Muscle layer of colon (tissue), 2 donors: ENCODE measurements around the gene SOX12.
A peak's percentile ranks its signal among the peaks of the same experiment; 100 is the strongest.
"Not testable (repeated sequence)": the region's sequence is repeated elsewhere in the genome, so short reads cannot be mapped to it uniquely, and the experiment has no call there.

ENCODE experiments used
- H3K27ac ChIP-seq: one replicate; pipeline ENCODE4 v1.7.0; 2013; ENCODE audit warnings: low read depth, mild to moderate bottlenecking, low read length, moderate library complexity
- H3K27me3 ChIP-seq, 2 donors: one replicate each; pipeline ENCODE4 v1.7.0; 2013; ENCODE audit warnings: low read length in 2 of 2, mild to moderate bottlenecking in 2 of 2; ENCODE audit not compliant: insufficient read depth in 2 of 2, control insufficient read depth in 1 of 2
- H3K36me3 ChIP-seq: one replicate; pipeline ENCODE4 v1.7.0; 2013; ENCODE audit warnings: mild to moderate bottlenecking, low read length; ENCODE audit not compliant: insufficient read depth
- H3K4me1 ChIP-seq: one replicate; pipeline ENCODE4 v1.7.0; 2013; ENCODE audit warnings: mild to moderate bottlenecking, low read length; ENCODE audit not compliant: insufficient read depth
- H3K4me3 ChIP-seq, 2 donors: one replicate each; pipeline ENCODE4 v1.7.0; 2013; ENCODE audit warnings: low read length in 2 of 2, low read depth in 1 of 2, mild to moderate bottlenecking in 1 of 2, moderate library complexity in 1 of 2
- H3K9ac ChIP-seq: one replicate; pipeline ENCODE4 v1.7.0; 2013; ENCODE audit warnings: low read length
- H3K9me3 ChIP-seq: one replicate; pipeline ENCODE4 v1.7.0; 2013; ENCODE audit warnings: mild to moderate bottlenecking, low read length
- donor health status: abdominal sarcoma.
- donor health status: Adenocarcinoma of cecum.

SOX12 gene

GRCh38 chr20:336040-336439 lies 10.7 kb downstream of the SOX12 start:
- H3K4me3 ChIP-seq, H3K27me3 ChIP-seq, H3K9ac ChIP-seq, H3K27ac ChIP-seq, H3K9me3 ChIP-seq, H3K36me3 ChIP-seq, H3K4me1 ChIP-seq: not testable (repeated sequence)

- Histone ChIP-seq H3K27me3 (no peaks in the 10 kb centered on the region), H3K4me1 (peaks cover 15% of the 10 kb centered on the region), H3K27ac (no peak overlapping the region), H3K36me3 (peaks cover 12% of the 10 kb centered on the region), H3K9ac (no peak overlapping the region), H3K4me3 (no peak overlapping the region), H3K9me3 (no peaks in the 10 kb centered on the region)
Measured at GRCh38 chr20:341682-342081, 16.3 kb downstream of the SOX12 start.

GRCh38 chr20:343107-343506 lies 17.8 kb downstream of the SOX12 start:
- H3K4me1 ChIP-seq = peaks cover 15% of the 10 kb centered on the region
- peaks cover 12% of the 10 kb centered on the region for H3K36me3 ChIP-seq

GRCh38 chr20:346033-346639 lies 20.8 kb downstream of the SOX12 start:
- H3K4me1 ChIP-seq = peaks cover 23% of the 10 kb centered on the region
- H3K36me3 ChIP-seq = peaks cover 12% of the 10 kb centered on the region
- H3K9me3 ChIP-seq = no peaks in the 10 kb centered on the region
- no peaks in the 10 kb centered on the region for H3K27me3 ChIP-seq
- H3K4me3 ChIP-seq = peak overlapping the region; percentile 81 to 87
- H3K9ac ChIP-seq = peak overlapping the region; percentile 55
- peak overlapping the region; percentile 100 for H3K27ac ChIP-seq

More at GRCh38 chr20:343107-343506, 17.8 kb downstream of the SOX12 start:
- Histone ChIP-seq H3K27me3 (no peaks in the 10 kb centered on the region), H3K4me3 (no peak overlapping the region), H3K27ac (no peak overlapping the region), H3K9ac (no peak overlapping the region), H3K9me3 (no peaks in the 10 kb centered on the region)

GRCh38 chr20:346640-347316 lies 21.4 kb downstream of the SOX12 start, which contains the start of gene NRSN2:
NRSN2 (plus strand) TSS chr20:347111; CDS start chr20:349644, 2,533 bp downstream.
- peaks cover 19% of the 10 kb centered on the region for H3K4me1 ChIP-seq
- no peaks in the 10 kb centered on the region for H3K27me3 ChIP-seq
- peak within 1 kb of the TSS; percentile 100 for H3K27ac ChIP-seq
- H3K9ac ChIP-seq = peak within 1 kb of the TSS; percentile 57
- no peaks in the 10 kb centered on the region for H3K9me3 ChIP-seq
- peaks cover 10% of the 10 kb centered on the region for H3K36me3 ChIP-seq
- peak within 1 kb of the TSS; percentile 81 to 87 for H3K4me3 ChIP-seq

- H3K27me3 ChIP-seq = no peaks in the 10 kb centered on the region
- no peaks in the 10 kb centered on the region for H3K9me3 ChIP-seq
- peaks cover 6% of the 10 kb centered on the region for H3K36me3 ChIP-seq
- H3K4me3 ChIP-seq = peak overlapping the region; percentile 81 to 87
- H3K9ac ChIP-seq = peak overlapping the region; percentile 57
- H3K27ac ChIP-seq = peak overlapping the region; percentile 100
- peaks cover 19% of the 10 kb centered on the region for H3K4me1 ChIP-seq
Measured at GRCh38 chr20:347317-347639, 21.9 kb downstream of the SOX12 start.

GRCh38 chr20:347640-348484 lies 22.5 kb downstream of the SOX12 start:
- Histone ChIP-seq H3K4me3 (peak overlapping the region; percentile 81 to 87), H3K27me3 (no peaks in the 10 kb centered on the region), H3K27ac (peak overlapping the region; percentile 100), H3K4me1 (peaks cover 19% of the 10 kb centered on the region), H3K36me3 (peaks cover 6% of the 10 kb centered on the region), H3K9ac (peak overlapping the region; percentile 57), H3K9me3 (no peaks in the 10 kb centered on the region)

- Histone ChIP-seq H3K9ac (peak overlapping the region; percentile 51), H3K36me3 (peaks cover 6% of the 10 kb centered on the region), H3K27me3 (no peaks in the 10 kb centered on the region), H3K9me3 (no peaks in the 10 kb centered on the region), H3K4me3 (no peak overlapping the region), H3K4me1 (peaks cover 21% of the 10 kb centered on the region), H3K27ac (no peak overlapping the region)
Measured at GRCh38 chr20:348972-349841, 23.9 kb downstream of the SOX12 start.

GRCh38 chr20:353166-353565 lies 27.8 kb downstream of the SOX12 start:
- Histone ChIP-seq H3K4me3 (no peak overlapping the region), H3K27me3 (no peaks in the 10 kb centered on the region), H3K36me3 (no peaks in the 10 kb centered on the region), H3K9ac (no peak overlapping the region), H3K27ac (no peak overlapping the region), H3K4me1 (peaks cover 15% of the 10 kb centered on the region), H3K9me3 (no peaks in the 10 kb centered on the region)

GRCh38 chr20:354298-354977 lies 29.1 kb downstream of the SOX12 start:
- H3K4me1 ChIP-seq = peaks cover 7% of the 10 kb centered on the region
- H3K27ac ChIP-seq = no peak overlapping the region
- H3K27me3 ChIP-seq = no peaks in the 10 kb centered on the region
- H3K36me3 ChIP-seq = no peaks in the 10 kb centered on the region
- no peaks in the 10 kb centered on the region for H3K9me3 ChIP-seq
- no peak overlapping the region for H3K4me3 ChIP-seq
- H3K9ac ChIP-seq = no peak overlapping the region
